Measurements from ENCODE around the gene WDFY2.

DNA sequence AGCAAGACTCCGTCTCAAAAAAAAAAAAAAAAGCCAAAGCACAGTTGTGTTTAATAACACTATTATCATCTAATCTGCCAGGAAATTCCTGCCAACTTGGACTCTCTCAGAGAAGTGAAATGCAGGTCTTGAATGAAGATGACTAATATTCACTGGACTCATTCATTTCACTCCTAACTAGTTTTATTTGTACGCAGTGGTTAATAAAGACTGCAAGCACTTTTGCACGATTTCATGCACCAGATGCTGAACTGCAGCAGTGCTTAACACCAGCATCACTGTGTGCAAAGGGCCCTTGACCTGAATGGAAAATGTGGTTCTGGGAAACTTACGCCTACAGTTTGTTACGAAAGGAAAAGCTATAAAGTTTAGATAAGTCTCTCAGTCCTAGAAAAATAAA lies 156.4 kb downstream of the WDFY2 start:
- TF ChIP-seq CTCF (IDR thresholded peaks at IDR 0.05) (no peak), POLR2A (IDR thresholded peaks at IDR 0.05) (no peak), EP300 (IDR thresholded peaks at IDR 0.05) (no peak)

Measured in tibial nerve (tissue), 4 donors.